ENCODE data around the gene TCERG1L.

DNA sequence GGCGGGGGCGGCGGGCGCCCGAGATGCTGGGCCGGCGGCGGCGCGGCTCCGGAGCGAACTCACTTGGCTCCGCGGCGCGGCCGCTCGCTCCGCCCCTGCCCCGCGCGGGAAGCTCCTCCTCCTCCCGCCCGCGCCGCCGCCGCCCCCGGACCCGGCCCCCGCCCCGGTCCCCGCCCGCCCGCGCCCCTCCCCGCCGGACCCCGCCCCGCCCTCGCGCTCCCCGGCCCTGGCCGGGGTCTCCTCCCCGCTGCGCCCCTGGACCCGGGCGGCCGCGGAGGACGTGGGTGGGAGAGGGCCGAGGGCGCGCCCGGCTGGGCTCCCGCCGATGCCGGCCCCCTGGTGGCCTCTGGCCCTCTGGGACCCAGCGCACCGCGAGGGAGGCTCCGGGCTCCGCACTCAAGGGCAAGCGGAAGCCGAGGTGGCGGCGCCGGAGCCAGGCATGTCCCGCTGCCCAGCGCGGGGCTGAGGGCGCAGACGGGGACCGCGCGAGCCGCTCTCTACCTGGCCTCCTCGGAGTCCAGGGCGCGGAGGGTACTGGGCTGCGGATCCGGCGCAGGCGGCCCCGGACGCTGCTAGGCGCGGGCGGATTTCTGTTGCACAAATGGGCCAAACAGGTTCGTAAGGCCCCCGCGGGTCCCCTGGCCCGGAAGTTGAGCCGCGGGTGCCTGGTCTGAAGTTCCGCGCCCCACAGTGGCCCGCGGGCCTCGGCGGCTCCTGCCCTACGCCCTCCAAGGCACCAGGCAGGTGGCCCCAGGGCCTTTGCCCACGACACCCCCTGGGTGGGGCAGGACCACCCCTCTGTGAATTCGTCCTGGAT is at the start of gene TCERG1L:
- TF ChIP-seq, protein P1, sequence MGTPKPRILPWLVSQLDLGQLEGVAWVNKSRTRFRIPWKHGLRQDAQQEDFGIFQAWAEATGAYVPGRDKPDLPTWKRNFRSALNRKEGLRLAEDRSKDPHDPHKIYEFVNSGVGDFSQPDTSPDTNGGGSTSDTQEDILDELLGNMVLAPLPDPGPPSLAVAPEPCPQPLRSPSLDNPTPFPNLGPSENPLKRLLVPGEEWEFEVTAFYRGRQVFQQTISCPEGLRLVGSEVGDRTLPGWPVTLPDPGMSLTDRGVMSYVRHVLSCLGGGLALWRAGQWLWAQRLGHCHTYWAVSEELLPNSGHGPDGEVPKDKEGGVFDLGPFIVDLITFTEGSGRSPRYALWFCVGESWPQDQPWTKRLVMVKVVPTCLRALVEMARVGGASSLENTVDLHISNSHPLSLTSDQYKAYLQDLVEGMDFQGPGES (IDR thresholded peaks at IDR 0.05; ENCODE audit: low read depth, low read length): no peak
- no peak for TF ChIP-seq NFIC (IDR thresholded peaks at IDR 0.05; ENCODE audit: borderline replicate concordance)
- TF ChIP-seq EZH2phosphoT487 (IDR thresholded peaks at IDR 0.05; ENCODE audit: borderline replicate concordance, low read depth): no peak
- no peak for TF ChIP-seq YY1 (IDR thresholded peaks at IDR 0.05; ENCODE audit: low read depth)
- TF ChIP-seq POLR2AphosphoS5 (IDR thresholded peaks at IDR 0.05; ENCODE audit: low read depth, low read length): no peak
- TF ChIP-seq EP300 (IDR thresholded peaks at IDR 0.05; ENCODE audit: borderline replicate concordance in 1 of 2, low read depth in 1 of 2, low read length in 1 of 2): no peak
- TF ChIP-seq, protein P2, sequence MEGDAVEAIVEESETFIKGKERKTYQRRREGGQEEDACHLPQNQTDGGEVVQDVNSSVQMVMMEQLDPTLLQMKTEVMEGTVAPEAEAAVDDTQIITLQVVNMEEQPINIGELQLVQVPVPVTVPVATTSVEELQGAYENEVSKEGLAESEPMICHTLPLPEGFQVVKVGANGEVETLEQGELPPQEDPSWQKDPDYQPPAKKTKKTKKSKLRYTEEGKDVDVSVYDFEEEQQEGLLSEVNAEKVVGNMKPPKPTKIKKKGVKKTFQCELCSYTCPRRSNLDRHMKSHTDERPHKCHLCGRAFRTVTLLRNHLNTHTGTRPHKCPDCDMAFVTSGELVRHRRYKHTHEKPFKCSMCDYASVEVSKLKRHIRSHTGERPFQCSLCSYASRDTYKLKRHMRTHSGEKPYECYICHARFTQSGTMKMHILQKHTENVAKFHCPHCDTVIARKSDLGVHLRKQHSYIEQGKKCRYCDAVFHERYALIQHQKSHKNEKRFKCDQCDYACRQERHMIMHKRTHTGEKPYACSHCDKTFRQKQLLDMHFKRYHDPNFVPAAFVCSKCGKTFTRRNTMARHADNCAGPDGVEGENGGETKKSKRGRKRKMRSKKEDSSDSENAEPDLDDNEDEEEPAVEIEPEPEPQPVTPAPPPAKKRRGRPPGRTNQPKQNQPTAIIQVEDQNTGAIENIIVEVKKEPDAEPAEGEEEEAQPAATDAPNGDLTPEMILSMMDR (IDR thresholded peaks at IDR 0.05): no peak
- no peak for TF ChIP-seq SIN3A (IDR thresholded peaks at IDR 0.05; ENCODE audit: borderline replicate concordance, low read depth, low read length)
- TF ChIP-seq, protein P3, sequence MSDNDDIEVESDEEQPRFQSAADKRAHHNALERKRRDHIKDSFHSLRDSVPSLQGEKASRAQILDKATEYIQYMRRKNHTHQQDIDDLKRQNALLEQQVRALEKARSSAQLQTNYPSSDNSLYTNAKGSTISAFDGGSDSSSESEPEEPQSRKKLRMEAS (IDR thresholded peaks at IDR 0.05; ENCODE audit: low read depth): no peak
- TF ChIP-seq, protein P4, sequence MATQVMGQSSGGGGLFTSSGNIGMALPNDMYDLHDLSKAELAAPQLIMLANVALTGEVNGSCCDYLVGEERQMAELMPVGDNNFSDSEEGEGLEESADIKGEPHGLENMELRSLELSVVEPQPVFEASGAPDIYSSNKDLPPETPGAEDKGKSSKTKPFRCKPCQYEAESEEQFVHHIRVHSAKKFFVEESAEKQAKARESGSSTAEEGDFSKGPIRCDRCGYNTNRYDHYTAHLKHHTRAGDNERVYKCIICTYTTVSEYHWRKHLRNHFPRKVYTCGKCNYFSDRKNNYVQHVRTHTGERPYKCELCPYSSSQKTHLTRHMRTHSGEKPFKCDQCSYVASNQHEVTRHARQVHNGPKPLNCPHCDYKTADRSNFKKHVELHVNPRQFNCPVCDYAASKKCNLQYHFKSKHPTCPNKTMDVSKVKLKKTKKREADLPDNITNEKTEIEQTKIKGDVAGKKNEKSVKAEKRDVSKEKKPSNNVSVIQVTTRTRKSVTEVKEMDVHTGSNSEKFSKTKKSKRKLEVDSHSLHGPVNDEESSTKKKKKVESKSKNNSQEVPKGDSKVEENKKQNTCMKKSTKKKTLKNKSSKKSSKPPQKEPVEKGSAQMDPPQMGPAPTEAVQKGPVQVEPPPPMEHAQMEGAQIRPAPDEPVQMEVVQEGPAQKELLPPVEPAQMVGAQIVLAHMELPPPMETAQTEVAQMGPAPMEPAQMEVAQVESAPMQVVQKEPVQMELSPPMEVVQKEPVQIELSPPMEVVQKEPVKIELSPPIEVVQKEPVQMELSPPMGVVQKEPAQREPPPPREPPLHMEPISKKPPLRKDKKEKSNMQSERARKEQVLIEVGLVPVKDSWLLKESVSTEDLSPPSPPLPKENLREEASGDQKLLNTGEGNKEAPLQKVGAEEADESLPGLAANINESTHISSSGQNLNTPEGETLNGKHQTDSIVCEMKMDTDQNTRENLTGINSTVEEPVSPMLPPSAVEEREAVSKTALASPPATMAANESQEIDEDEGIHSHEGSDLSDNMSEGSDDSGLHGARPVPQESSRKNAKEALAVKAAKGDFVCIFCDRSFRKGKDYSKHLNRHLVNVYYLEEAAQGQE (IDR thresholded peaks at IDR 0.05; ENCODE audit: low read depth, low read length): no peak
- no peak for TF ChIP-seq PBX3 (IDR thresholded peaks at IDR 0.05)
